Measurements from ENCODE around the gene NCOA7. TPM values are rescaled to one million over a fixed set of nuclear protein-coding genes. Genes with fewer than 3 reads are reported as not detected.
A peak's percentile ranks its signal among the peaks of the same experiment; 100 is the strongest.

The NCOA7 gene
- total RNA-seq, 4 donors from 2014 or later = 6.8 to 14.9 (median 13.3) TPM

- TF ChIP-seq POLR2A (IDR thresholded peaks at IDR 0.05) (no peak), CTCF (IDR thresholded peaks at IDR 0.05) (no peak)
- H3K4me3 ChIP-seq (ENCODE audit: low read depth, poor library complexity, severe bottlenecking) = no peak overlapping the region
- DNase-seq (ENCODE audit: low spot score in 2 of 2) = no peak
- intact Hi-C loops (cut with DNase I; ENCODE audit: low total_unique reads) = no loop called here
- WGBS, 2 donors = 25 to 34% methylated on average over 1 of the region's 1 CpG
These were observed 1.6 kb upstream of the NCOA7 start for GRCh38 chr6:125789167-125789566.

- H3K4me3 ChIP-seq (ENCODE audit: low read depth, poor library complexity, severe bottlenecking) = peak overlapping the region; percentile 88
- TF ChIP-seq POLR2A (IDR thresholded peaks at IDR 0.05) = no peak
- no peak for TF ChIP-seq CTCF (IDR thresholded peaks at IDR 0.05)
- intact Hi-C loops (cut with DNase I; ENCODE audit: low total_unique reads) = no loop called here
- WGBS, 2 donors = 10 to 12% methylated on average over 19 of the region's 19 CpGs
- DNase-seq (ENCODE audit: low spot score in 2 of 2) = peak; percentile 63 to 90
These were observed 993 bp upstream of the NCOA7 start for GRCh38 chr6:125789576-125790357.

GRCh38 chr6:125791151-125791819, 525 bp downstream of the NCOA7 start:
- DNase-seq (ENCODE audit: low spot score in 2 of 2) = peak in 1 of 2 donors; percentile 47
- WGBS, 2 donors = 0% methylated on average over 13 to 20 of the region's 28 CpGs
- H3K4me3 ChIP-seq (ENCODE audit: low read depth, poor library complexity, severe bottlenecking) = peak overlapping the region; percentile 88
- intact Hi-C loops (cut with DNase I; ENCODE audit: low total_unique reads) = no loop called here
- TF ChIP-seq CTCF (IDR thresholded peaks at IDR 0.05) (no peak), POLR2A (IDR thresholded peaks at IDR 0.05) (no peak)

- intact Hi-C loops (cut with DNase I; ENCODE audit: low total_unique reads) = no loop called here
- H3K4me3 ChIP-seq (ENCODE audit: low read depth, poor library complexity, severe bottlenecking) = peak overlapping the region; percentile 88
- DNase-seq (ENCODE audit: low spot score in 2 of 2) = no peak
- TF ChIP-seq CTCF (IDR thresholded peaks at IDR 0.05) (no peak), POLR2A (IDR thresholded peaks at IDR 0.05) (no peak)
These were observed 1.0 kb downstream of the NCOA7 start for GRCh38 chr6:125791820-125792165.

GRCh38 chr6:125792172-125792571, 1.4 kb downstream of the NCOA7 start:
- no peak for DNase-seq (ENCODE audit: low spot score in 2 of 2)
- H3K4me3 ChIP-seq (ENCODE audit: low read depth, poor library complexity, severe bottlenecking) = no peak overlapping the region
- TF ChIP-seq POLR2A (IDR thresholded peaks at IDR 0.05) (no peak), CTCF (IDR thresholded peaks at IDR 0.05) (no peak)
- intact Hi-C loops (cut with DNase I; ENCODE audit: low total_unique reads) = no loop called here
- 49 to 53% methylated on average over 3 of the region's 3 CpGs for WGBS, 2 donors
